ENCODE results near the gene CCDC50. TPM values are rescaled to one million over a fixed set of nuclear protein-coding genes. Genes with fewer than 3 reads are reported as not detected.

Gene CCDC50
- total and polyA plus RNA-seq, 4 donors, result 23.4 to 119 (median 40.4) TPM

DNA sequence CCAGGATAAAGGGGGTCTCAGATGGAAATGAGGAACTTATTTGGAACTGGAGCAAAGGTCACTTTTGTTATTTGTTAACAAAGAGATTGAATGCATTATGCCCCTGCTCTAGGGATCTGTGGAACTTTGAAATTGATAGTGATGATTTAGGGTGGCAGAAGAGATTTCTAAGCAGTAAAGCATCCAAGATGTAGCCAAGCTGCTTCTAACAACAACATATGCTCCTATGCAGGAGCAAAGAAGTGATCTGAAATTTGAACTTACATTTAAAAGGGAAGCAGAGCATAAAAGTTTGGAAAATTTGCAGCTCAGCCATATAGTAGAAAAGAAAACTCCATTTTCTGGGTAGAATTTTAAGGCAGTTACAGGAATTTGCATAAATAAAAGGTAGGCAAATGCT, 30.3 kb upstream of the CCDC50 start:
- no peak for DNase-seq
- TF ChIP-seq, protein P1, sequence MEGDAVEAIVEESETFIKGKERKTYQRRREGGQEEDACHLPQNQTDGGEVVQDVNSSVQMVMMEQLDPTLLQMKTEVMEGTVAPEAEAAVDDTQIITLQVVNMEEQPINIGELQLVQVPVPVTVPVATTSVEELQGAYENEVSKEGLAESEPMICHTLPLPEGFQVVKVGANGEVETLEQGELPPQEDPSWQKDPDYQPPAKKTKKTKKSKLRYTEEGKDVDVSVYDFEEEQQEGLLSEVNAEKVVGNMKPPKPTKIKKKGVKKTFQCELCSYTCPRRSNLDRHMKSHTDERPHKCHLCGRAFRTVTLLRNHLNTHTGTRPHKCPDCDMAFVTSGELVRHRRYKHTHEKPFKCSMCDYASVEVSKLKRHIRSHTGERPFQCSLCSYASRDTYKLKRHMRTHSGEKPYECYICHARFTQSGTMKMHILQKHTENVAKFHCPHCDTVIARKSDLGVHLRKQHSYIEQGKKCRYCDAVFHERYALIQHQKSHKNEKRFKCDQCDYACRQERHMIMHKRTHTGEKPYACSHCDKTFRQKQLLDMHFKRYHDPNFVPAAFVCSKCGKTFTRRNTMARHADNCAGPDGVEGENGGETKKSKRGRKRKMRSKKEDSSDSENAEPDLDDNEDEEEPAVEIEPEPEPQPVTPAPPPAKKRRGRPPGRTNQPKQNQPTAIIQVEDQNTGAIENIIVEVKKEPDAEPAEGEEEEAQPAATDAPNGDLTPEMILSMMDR (IDR thresholded peaks at IDR 0.05; ENCODE audit: control extremely low read depth, extremely low read depth), result no peak
- H3K4me1 ChIP-seq (ENCODE audit: control insufficient read depth in 5 of 5, insufficient read depth in 5 of 5, low read length in 5 of 5), result no peaks in the 10 kb centered on the region
- H3K27me3 ChIP-seq (ENCODE audit: control insufficient read depth in 3 of 3, insufficient read depth in 3 of 3, low read length in 2 of 3), result no peaks in the 10 kb centered on the region
- no peaks in the 10 kb centered on the region for H3K36me3 ChIP-seq (ENCODE audit: control insufficient read depth in 4 of 4, insufficient read depth in 4 of 4, low read length in 4 of 4)
- H3K9me3 ChIP-seq (ENCODE audit: control insufficient read depth in 4 of 4, insufficient read depth in 3 of 4, low read length in 3 of 4), result no peaks in the 10 kb centered on the region
- H3K27ac ChIP-seq (ENCODE audit: low read depth in 1 of 2, low read length in 1 of 2), result no peak overlapping the region
- no peak overlapping the region for H3K4me3 ChIP-seq
- H3K9ac ChIP-seq (ENCODE audit: insufficient read depth in 1 of 2, low read length in 2 of 2), result no peak overlapping the region
- no peak for ATAC-seq (ENCODE audit: insufficient read depth, low FRiP score)

DNA sequence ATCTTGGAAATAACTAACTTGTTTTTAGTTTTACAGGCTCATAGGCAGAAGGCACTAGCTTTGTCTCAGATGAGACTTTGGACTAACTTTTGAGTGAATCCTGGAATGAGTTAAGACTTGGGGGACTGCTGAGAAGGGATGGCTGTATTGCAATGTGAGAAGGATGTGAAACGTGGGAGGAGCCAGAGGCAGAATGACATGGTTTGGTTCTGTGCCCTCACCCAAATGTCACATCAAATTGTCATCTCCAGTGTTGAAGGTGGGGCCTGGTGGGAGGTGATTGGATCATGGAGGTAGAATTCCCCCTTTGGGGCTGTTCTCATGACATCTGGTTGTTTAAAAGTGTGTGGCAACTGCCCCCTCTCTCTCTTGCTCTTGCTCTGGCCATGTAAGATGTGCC, 28.8 kb upstream of the CCDC50 start:
- Histone ChIP-seq H3K27ac (ENCODE audit: low read depth in 1 of 2, low read length in 1 of 2) (no peak overlapping the region), H3K4me3 (no peak overlapping the region), H3K27me3 (ENCODE audit: control insufficient read depth in 3 of 3, insufficient read depth in 3 of 3, low read length in 2 of 3) (no peaks in the 10 kb centered on the region), H3K9me3 (ENCODE audit: control insufficient read depth in 4 of 4, insufficient read depth in 3 of 4, low read length in 3 of 4) (no peaks in the 10 kb centered on the region), H3K36me3 (ENCODE audit: control insufficient read depth in 4 of 4, insufficient read depth in 4 of 4, low read length in 4 of 4) (no peaks in the 10 kb centered on the region), H3K9ac (ENCODE audit: insufficient read depth in 1 of 2, low read length in 2 of 2) (no peak overlapping the region), H3K4me1 (ENCODE audit: control insufficient read depth in 5 of 5, insufficient read depth in 5 of 5, low read length in 5 of 5) (no peaks in the 10 kb centered on the region)
- DNase-seq (no peak), ATAC-seq (ENCODE audit: insufficient read depth, low FRiP score) (no peak)
- WGBS, 2 donors, result 84 to 89% methylated on average over 1 of the region's 1 CpG
- TF ChIP-seq, protein P1 (IDR thresholded peaks at IDR 0.05; ENCODE audit: control extremely low read depth, extremely low read depth), result no peak

DNA sequence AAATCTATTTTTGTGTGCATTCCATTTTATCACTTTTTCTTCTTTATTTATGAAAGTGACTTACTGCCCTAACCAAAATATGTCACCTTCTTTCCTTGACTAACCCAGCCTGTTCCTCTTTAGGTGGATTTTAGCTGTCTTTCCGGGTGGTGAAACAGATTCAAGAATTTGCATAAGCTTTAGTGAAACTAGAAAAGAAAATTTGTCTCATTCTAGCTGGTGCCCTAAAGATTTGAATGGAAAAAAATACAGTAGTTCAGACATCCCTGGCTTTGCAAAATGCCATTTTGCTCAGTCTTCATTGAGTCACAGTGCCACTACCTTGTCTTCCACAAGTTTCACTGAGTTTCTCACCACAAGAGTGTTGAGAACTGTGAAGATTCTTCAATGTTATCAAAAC, 28.2 kb upstream of the CCDC50 start:
- TF ChIP-seq, protein P1 (IDR thresholded peaks at IDR 0.05; ENCODE audit: control extremely low read depth, extremely low read depth), result no peak
- Histone ChIP-seq H3K4me3 (no peak overlapping the region), H3K36me3 (ENCODE audit: control insufficient read depth in 4 of 4, insufficient read depth in 4 of 4, low read length in 4 of 4) (no peaks in the 10 kb centered on the region), H3K9ac (ENCODE audit: insufficient read depth in 1 of 2, low read length in 2 of 2) (no peak overlapping the region), H3K4me1 (ENCODE audit: control insufficient read depth in 5 of 5, insufficient read depth in 5 of 5, low read length in 5 of 5) (no peaks in the 10 kb centered on the region), H3K9me3 (ENCODE audit: control insufficient read depth in 4 of 4, insufficient read depth in 3 of 4, low read length in 3 of 4) (no peaks in the 10 kb centered on the region), H3K27me3 (ENCODE audit: control insufficient read depth in 3 of 3, insufficient read depth in 3 of 3, low read length in 2 of 3) (no peaks in the 10 kb centered on the region), H3K27ac (ENCODE audit: low read depth in 1 of 2, low read length in 1 of 2) (no peak overlapping the region)
- no peak for DNase-seq
- no peak for ATAC-seq (ENCODE audit: insufficient read depth, low FRiP score)
- WGBS, 2 donors, result 77 to 81% methylated on average over 1 of the region's 1 CpG

DNA sequence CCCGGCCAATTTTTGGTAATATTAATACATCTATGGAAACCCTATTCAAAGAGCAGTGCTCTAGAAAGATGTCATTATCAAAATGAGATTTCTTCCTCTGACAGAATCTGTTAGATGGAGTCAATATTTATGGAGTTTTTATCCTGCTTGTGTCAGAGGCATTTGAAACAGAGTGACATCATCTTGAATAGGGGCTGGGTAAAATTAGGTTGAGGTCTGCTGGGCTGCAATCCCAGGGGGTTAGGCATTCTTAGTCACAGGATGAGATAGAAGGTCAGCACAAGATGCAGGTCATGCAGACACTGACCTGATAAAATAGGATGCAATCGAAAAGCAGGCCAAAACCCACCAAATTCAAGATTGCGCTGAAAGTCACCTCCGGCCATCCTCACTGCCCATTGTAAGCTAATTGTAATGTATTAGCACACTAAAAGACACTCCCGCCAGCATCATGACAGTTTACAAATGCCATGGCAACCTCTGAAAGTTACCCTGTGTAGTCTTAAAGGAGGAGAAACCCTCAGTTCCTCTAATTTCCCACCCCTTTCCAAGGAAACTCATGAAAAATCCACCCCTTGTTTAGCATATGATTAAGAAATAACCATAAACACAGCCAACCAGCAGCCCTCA, 27.3 kb upstream of the CCDC50 start:
- no peak for DNase-seq
- H3K27me3 ChIP-seq (ENCODE audit: control insufficient read depth in 3 of 3, insufficient read depth in 3 of 3, low read length in 2 of 3), result no peaks in the 10 kb centered on the region
- TF ChIP-seq, protein P1 (IDR thresholded peaks at IDR 0.05; ENCODE audit: control extremely low read depth, extremely low read depth), result no peak
- H3K27ac ChIP-seq (ENCODE audit: low read depth in 1 of 2, low read length in 1 of 2), result no peak overlapping the region
- H3K9ac ChIP-seq (ENCODE audit: insufficient read depth in 1 of 2, low read length in 2 of 2), result no peak overlapping the region
- no peaks in the 10 kb centered on the region for H3K9me3 ChIP-seq (ENCODE audit: control insufficient read depth in 4 of 4, insufficient read depth in 3 of 4, low read length in 3 of 4)
- 97 to 99% methylated on average over 5 of the region's 5 CpGs for WGBS, 2 donors
- no peaks in the 10 kb centered on the region for H3K36me3 ChIP-seq (ENCODE audit: control insufficient read depth in 4 of 4, insufficient read depth in 4 of 4, low read length in 4 of 4)
- no peak for ATAC-seq (ENCODE audit: insufficient read depth, low FRiP score)
- no peaks in the 10 kb centered on the region for H3K4me1 ChIP-seq (ENCODE audit: control insufficient read depth in 5 of 5, insufficient read depth in 5 of 5, low read length in 5 of 5)
- no peak overlapping the region for H3K4me3 ChIP-seq

Data from lung (tissue), 12 donors.